Activated T-cell treated with anti-CD3 and anti-CD28 coated beads for 24 hours (primary cell): ENCODE measurements around the gene ST3GAL5.
A peak's percentile ranks its signal among the peaks of the same experiment; 100 is the strongest.
"Not testable (repeated sequence)": the region's sequence is repeated elsewhere in the genome, so short reads cannot be mapped to it uniquely, and the experiment has no call there.

ENCODE experiments used
- DNase-seq: peaks from one replicate; pipeline ENCODE4 v3.0.0-alpha.2; 2020; ENCODE audit warnings: low read depth

Gene ST3GAL5

DNA sequence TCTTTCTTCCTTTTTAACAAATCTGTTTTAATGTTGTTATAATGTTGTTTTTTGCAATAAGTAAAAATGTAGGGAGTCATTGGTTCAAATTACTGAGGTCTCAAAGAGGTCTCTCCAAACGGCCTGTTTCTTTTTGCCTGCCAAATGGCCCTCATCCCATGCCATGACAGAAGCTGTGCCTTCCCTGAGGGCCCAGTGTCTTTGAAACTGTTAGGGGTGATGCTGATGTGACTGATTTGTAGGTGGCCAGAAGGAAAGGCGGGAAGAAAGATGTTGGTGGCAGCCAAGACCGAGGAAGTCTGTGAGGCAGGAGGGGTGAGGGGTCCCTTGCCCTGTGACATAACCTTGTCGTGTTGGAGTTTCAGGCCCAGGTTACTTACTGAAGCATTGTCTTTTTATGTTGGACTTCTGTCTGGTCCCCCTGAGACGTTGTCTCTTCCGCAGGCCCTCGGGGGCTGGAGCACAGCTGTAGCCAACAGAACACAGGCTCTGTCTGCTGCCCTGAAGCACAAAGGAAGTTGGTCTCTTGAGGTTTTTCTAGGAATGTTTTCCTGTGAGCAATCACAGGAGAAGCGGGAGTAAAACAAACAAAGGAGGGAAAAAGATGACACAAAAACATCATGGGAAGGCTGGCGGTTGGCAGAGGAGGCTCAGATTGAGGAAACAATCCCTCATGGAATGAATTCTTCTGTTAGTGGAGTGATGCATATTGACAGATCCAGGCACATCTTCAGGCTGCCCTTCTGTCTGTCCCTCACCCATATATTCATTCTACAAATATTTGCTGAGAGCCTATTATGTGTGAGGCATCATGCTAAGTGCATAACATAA lies 4.9 kb upstream of the ST3GAL5 start:
- DNase-seq, result no peak

DNA sequence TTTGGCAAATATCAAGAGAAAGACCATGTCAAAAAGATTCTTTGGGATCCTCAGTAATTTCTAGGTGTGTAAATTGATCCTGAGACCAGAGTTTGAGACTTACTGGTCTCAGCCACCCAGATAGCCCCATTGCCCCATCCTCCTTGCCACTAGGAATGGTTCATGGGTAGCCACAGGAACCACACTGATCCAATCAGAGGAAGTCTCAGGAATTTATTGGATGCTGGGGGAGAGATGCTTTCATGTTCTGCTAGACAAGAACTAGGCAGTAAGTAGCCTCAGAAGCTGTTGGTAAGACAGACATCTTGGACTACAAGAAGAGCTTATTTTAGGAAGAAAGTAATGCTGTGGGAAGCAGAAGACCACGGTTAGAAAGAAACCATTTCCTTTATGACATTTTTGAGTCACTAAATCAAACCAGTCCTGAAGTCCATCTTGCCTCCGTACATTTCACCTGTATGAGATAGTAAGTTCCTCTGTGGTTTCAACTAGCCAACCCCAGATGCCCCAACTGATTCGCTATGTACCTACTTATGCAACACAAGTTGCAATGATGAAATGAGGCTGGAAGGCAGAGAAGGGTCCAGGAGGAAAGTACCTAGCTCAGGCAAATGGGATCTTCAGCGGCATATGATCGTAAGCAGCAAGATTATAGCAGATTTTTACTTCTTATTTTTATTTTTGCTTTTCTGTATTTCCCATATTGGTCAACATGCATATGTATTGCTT lies 3.6 kb upstream of the ST3GAL5 start:
- DNase-seq, result no peak

DNA sequence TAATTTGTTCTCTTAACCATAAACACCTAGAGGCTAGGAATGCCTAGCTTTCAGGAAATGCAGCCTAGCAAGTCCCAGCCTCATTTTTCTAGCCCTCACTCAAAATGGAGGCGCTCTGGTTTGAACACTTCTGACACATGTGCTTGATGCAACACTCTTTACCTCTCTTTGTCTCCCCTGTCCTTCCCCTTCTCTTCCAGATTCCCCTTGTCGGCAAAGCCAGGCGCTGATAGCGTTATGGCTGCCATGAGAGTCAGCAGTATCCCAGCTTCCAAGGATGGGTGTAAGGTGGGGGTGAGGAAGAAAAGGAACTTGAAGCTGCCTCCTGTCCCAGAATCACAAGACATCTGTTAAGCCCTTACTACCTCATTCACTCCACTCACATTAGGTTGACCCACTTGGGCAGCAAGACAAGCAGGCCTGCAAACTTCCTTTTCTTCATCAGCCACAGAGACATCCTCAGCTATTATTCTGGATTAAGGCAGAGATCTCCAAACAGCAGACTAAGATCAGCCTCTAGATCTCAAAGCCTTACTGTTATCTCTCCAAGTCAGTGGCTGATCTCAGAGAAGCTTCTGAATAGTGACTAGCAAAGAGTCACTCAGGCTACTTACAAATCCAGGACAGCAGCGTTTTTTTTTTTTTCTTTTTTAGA lies 1.9 kb upstream of the ST3GAL5 start:
- no peak for DNase-seq

DNA sequence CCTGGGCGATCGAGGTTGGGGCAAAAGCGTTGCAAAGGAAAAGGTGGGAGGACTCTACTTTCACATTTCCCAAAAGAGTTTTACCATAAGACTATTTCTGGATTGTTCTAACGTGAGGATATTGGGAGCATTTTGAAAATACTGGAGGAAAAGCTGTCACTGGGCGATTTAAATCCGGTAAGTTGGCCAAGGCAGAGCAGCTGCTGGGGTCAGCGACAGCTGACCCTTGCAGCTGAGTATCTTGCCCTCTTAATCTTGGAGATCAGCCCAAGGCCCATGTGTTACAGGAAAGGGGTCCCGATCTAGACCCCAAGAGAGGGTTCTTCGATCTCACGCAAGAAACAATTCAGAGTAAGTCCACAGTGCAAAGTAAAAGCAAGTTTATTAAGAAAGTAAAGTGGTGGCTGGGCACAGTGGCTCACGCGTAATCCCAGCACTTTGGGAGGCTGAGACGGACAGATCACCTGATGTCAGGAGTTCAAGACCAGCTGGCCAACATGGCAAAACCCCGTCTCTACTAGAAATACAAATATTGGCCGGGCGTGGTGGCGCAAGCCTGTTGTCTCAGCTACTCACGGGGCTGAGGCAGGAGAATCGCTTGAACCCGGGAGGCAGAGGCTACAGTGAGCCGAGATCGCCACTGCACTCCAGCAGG lies 964 bp upstream of the ST3GAL5 start:
- no peak for DNase-seq

DNA sequence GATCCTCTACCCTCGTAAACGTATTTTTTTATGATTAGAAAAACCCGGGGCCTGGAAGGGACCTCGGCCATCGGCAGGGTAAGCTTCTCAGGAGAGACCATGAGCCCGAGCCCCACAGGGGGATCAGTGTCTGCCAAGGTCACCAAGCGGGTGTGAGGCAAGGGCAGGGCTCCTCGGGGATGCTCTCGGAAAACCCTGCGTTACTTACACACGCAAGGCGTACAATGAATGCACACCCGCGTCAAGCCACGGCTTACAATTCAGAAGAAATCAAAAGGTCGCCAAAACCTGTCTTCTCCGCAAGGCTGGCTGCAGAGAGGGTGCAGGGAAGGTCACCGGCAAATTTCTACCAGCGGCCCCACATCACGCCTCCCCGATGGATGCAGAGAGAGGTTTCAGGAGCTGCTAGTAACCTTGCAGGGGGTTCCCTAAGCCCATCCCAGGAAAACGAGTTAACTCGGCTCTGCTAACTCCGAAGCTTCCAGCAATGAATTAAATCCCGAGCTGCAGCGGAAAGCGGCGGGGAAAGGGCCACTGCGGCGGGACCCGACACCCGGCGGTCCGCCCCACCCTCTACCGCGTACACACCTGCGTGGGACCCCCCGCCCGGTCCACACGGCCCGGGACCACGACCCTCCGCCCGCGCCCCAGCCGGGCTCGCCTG lies 638 bp downstream of the ST3GAL5 start:
- peak; percentile 21 for DNase-seq

DNA sequence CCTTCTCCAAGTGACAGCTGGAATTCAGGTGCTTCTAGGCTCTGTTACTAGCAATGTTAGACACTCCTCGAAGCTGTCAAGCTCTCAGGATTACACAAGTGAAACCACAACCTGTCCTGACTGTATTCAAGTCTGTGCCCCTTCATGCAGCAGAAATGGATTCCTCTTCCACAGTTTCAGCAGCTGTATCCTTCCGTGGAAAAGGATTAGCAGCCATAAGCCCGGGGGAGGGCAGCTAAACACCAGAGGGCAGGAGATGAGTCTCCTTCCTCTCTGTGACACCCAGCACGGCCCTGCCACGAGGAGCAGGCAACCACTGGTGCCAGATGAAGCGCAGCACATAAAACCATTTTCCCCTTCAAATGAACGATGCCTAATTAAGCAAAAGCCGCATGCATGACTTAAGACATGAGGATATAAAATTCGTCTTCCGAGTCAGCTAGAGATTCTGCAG lies 1.2 kb downstream of the ST3GAL5 start:
- DNase-seq, result peak; percentile 16

DNA sequence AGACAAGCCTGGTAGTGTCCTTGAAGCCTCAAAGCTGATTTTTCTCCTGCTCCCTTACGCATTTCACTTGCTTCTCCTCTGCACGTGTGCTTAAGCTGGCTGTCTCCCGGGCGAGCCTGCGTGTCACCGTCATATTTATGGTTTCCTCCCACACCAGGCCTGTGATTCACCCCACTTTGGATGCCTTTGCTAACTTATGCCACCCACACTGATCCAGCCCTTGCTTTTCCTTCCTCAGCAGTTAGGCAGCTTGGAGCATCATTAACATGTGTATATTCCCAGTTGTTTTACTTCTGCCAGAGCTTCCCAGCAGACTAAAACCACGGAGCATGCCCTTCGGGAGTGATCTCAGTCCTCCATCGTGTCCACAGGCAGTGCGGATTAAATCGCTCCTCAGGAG lies 2.2 kb downstream of the ST3GAL5 start:
- DNase-seq, result peak; percentile 53

DNA sequence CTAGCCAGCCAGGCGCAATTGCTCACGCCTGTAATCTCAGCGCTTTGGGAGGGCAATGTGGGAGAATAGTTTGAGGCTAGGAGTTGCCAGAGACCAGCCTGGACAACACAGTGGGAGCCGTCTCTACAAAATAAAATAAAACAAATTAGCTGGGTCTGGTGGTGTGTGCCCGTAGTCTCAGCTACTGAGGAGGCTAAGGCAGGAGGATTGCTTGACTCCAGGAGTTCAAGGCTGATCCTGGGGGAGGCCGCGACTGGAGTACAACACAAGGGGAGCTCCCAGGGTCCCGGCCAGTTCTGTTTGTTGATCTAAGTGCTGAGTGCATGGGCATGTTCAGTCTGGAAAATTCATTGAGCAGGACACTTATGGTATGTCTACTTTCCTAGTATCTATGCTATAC lies 2.6 kb downstream of the ST3GAL5 start:
- DNase-seq, result no peak

DNA sequence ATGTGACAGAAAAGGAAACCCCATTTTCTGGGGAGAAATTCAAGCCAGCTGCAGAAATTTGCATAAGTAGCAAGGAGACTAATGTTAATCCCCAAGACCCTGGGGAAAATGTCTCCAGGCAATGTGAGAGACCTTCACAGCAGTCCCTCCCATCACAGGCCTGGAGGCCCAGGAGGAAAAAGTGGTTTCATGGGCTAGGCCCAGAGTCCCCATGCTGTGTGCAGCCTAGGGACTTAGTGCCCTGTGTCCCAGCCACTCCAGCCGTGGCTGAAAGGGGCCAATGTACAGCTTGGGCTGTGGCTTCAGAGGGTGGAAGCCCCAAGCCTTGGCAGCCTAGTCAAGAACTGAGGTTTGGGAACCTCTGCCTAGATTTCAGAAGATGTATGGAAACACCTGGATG lies 7.0 kb downstream of the ST3GAL5 start:
- not testable (repeated sequence) for DNase-seq

DNA sequence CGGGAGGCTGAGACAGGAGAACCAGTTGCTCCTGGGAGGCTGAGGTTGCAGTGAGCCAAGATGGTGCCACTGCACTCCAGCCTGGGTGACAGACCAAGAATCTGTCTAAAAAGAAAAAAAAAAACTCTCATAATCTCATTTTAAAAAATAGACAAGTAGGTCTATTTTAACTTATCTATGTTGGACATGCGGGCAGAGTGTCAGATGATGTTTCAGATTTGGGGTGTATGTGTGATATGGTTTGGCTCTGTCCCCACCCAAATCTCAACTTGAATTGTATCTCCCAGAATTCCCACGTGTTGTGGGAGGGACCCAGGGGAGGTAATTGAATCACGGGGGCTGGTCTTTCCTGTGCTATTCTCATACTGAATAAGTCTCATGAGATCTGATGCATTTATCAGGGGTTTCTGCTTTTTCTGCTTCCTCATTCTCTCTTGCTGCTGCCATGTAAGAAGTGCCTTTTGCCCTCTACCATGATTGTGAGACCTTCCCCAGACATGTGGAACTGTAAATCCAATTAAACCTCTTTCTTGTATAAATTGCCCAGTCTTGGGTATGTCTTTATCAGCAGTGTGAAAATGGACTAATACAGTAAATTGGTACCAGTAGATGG lies 8.0 kb downstream of the ST3GAL5 start:
- DNase-seq, result not testable (repeated sequence)

DNA sequence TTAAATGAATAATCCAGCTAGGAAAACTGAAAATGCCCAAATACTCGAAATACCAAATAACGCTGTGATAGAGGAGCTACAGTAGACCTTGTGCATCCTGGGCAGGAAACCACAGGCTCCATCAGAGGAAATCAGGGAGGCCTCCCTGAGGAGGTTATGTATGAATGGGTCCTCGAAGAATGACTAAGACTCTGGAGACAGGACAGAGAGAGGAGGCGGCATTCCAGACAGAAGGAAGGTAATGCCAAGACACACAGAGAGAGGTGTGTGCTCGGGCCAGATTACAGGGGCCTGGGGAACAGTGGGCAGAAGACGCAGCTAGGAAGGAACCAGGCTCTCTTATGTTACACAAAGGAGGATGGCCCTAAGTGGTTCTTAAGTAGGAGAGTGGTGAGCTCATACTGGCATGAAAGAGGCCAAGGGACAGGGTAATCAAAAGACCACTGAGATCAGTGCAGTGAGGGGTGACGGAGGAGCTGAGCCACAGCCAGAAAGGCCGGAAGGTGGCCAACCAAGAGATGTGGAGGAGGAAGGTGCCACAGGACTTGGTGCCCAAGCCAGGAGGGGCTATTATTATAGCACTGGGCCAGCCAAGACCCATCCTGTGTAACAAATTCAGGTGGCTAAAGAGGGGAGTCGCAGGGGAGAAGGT lies 9.9 kb downstream of the ST3GAL5 start:
- no peak for DNase-seq

DNA sequence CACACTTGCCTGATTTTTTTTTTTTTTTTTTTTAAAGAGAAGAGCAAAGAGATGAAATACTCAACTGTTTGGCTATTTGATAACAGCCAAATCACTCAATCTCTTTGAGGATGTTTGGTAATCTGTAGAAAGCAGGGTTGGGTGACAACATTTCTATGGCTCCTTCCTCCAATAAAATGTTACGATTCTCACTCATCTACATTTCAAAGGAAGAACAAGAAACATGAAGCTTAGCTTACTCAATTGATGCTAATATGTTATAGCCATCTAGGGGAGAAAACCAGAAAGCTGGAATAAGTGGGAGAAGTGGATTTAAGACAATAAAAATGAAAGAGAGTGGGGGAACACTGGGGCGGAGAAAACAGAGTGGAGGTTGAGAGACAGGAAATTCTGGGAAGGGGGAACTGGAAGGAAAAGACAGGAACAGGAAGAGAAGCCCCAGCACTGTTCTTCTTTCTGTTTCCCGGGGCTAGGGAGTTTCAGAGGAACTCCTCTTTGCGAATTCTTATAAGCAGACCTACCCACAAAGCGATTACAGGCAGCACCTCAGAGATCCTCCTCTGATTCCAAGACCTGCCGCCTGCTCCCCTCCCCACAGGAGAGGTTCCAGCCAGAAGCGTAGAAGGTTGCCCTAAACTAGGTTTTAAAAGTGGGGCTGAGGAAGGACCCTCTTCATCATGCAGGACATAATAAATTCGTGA lies 13.3 kb downstream of the ST3GAL5 start:
- DNase-seq, result no peak

DNA sequence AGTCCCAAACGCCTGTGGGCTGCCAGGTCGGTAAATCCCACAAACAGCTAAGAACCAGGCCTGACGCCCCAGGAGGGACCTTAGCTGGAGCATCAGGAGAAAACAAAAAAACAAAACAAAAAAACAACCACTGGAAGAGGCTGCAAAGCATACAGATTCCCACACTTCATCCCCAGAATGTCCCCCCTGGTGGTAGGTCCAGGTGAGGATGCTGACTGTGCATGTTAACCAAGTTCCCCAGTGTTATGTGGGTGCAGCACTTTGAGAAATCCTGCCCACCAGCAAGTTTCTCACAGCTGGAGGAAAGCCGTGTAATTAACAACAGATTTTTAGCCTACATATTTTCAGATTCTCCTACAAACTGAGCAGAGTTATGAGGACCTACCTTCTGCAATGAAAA lies 15.1 kb downstream of the ST3GAL5 start:
- no peak for DNase-seq

DNA sequence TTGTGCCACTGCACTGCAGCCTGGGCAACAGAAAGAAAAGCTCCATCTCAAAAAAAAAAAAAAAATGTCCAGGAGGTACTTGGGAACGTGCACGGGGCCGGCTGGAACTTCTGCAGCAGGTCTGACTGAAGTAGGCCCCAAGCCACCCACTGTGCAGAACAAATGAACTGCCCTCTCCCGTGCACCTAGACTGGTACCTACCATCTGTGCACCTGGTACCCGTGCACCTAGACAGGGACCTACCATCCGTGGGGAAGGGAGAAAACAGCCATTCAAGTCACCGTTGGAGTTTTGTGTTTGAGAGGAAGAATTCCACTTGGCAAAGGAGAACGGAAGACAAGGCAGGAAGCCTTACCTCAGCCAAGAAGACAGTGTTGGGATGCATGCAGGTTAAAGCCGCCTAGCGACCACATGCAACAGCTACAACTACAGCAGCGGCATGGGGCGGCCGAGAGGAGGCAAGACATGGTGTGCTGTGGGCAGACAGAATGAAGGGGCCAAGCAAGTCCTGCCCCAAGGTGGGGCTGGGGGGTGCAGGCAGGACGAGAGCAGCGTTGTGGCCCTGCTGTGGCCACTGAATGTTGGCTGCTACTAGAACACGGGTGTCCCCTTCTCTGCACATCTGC lies 16.1 kb downstream of the ST3GAL5 start:
- no peak for DNase-seq

DNA sequence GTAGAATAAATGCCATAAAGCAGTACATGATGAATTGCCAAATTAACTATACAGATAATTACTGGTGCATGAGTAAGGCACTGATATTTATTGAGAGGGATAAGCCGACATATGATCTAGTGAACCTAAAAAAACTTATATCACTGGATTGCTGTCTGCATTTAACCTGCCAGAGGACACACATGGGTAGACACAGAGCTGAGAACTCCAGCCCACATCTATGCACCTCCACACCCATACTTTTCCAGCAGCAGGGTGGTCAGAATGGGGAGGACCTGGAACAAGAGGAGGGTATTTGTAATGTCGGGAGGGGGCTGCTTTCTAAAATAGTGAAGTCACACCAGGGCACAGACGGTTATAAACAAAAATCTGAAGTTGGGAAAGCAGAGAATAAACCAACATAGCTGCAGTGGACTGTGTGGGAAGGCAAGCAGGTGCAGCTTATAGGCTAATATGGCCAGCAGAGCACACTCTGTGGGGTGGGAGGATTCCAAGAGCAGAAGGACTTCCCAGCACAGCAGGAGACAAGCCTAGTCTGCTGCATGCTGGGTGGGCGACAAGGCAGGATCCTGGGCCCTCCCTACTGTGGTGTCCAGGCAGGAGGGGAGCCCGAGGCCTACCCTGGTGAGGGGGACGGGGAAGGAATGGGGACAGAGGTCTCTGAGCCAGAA lies 17.2 kb downstream of the ST3GAL5 start:
- DNase-seq, result no peak

DNA sequence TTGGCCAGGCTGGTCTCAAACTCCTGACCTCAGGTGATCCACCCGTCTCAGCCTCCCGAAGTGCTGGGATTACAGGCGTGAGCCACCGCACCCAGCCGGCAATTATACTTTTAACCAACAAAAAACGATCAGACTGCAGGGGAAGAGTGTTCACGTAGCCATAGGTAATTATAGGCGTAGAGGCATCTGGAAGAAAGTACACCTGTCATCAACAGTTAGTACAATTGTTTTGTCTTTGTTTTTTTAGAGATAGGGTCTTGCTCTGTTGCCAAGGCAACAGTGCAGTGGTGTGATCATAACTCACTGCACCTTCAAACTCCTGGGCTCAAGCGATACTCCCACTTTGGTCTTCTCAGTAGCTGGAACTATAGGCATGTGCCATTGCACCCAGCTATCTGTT lies 20.0 kb downstream of the ST3GAL5 start:
- no peak for DNase-seq

DNA sequence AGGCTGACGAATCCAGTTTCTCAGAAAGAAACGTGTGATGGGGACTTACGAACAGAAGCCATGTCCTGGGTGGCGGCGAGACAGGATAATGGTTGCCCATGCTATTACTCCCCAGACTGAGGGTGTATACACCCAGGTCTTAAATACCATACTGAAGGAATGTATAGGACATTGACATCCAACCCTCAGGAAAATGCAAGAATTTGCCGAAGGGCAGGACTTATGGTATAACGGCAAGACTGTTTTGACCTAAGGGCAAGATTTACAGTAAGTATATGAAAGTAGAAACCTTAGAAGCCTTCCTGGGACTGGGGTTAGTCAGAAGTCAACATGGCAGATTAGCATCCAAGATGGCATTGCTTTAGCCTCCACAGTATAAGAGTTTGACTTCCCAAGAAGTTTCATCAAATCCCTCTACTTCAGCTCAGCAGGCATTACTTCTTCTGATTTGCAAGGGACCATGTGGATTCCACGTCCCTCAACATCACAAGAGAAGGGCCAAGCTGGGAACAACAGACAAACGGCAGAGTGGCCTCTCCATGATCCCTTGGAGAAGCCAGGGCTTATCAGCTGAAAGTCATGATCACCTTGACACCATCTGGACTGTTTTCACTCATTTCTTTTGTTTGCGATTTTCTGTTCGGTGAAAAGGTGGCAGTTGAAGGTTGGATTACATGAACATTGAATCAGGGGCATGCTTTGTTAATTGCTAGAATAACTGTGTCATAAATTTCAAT lies 21.1 kb downstream of the ST3GAL5 start:
- DNase-seq, result no peak

DNA sequence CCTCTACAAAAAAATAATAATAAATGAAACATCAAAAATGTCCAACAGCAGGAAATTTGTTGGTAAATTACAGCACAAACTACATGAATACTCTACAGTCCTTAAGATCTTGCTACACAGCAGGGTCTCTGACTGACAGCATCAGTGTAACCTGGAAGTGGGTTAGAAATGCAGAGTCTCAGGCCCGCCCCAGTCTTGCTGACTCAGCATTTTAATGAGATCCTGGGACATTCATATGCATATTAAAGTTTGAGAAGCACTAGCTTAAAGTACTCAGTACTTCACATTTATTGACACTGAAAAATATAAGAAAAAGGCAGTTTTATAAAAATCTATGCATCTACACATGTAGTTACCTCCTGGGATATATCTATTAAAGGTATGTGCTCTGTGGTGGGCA lies 21.7 kb downstream of the ST3GAL5 start:
- no peak for DNase-seq
